ENCODE results near the gene TRPV3.
"Not testable (repeated sequence)": the region's sequence is repeated elsewhere in the genome, so short reads cannot be mapped to it uniquely, and the experiment has no call there.

The TRPV3 gene

GRCh38 chr17:3573246-3574100, 15.9 kb upstream of the TRPV3 start:
- no peak for DNase-seq

DNA sequence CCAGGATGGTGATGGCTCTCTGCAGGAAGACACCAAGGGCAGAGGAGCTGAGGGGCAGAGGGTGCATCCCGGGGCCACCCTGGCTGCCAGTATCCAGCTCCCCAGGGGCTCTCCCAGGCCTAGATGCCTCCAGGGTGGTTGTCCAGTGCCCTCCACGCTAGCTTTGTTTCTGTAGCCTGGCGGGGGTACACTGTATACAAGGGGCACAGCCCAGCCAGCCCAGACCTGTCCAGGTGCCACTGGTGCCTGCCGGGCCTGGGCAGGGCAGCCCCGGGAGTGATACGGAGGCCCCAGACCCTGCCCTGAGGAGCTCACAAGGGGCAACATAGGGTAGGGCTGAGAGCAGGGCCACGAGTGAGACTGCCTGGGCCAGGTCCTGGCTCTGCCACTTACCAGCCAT, 14.6 kb upstream of the TRPV3 start:
- no peak for DNase-seq

DNA sequence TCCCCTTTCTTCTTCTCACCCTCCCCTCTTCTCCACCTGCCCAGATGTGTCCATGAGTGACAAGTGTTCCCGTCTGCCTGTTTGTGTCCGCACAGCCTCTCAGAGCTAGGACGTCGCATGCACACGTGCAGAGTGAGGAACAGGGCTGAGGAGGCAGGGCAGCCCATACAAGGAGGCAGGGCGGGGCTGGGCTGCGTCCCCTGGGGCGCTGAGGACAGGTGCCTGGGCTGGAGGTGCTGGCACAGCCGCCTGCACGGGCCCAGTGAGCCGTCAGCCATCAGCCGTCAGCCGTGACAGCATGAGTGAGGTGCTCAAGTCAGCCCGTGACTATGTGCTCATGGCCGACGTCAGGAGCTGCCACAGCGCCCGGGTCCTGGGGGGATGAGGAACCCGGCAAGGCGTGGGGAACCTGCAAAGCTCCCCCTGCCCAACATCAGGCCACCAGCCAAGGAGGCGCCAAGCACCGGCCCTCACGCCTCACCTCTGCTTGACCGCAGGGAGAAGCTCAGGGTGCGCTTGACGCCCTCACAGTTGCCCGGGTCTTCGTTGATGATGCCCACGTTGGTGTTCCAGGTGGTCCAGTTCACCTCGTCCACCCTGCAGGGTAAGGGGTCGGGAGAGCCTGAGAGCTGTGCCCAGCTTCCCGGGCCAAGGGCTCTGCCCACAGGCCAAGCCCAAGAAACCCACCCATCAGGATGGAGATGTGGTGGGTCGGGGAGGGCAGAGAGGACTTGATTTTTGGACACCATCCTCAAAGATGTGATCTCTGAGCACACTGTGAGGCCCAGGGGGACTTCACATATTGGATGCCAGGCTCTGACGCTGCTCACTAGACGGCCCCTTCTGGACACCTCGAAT, 13.7 kb upstream of the TRPV3 start:
- DNase-seq, result no peak

- no peak for DNase-seq
Measured at GRCh38 chr17:3569534-3570137, 12.0 kb upstream of the TRPV3 start.

GRCh38 chr17:3566551-3566950, 8.9 kb upstream of the TRPV3 start:
- no peak for DNase-seq

- DNase-seq, result no peak
Measured at GRCh38 chr17:3565143-3565542, 7.5 kb upstream of the TRPV3 start.

DNA sequence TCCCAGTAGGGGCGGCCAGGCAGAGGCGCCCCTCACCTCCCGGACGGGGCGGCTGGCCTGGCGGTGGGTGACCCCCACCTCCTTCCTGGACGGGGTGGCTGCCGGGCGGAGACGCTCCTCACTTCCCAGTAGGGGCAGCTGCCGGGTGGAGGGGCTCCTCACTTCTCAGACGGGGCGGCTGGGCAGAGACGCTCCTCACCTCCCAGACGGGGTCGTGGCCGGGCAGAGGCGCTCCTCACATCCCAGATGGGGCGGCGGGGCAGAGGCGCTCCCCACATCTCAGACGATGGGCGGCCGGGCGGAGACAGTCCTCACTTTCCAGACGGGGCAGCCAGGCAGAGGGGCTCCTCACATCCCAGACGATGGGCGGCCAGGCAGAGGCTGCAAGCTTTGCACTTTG, 6.6 kb upstream of the TRPV3 start:
- DNase-seq, result not testable (repeated sequence)

DNA sequence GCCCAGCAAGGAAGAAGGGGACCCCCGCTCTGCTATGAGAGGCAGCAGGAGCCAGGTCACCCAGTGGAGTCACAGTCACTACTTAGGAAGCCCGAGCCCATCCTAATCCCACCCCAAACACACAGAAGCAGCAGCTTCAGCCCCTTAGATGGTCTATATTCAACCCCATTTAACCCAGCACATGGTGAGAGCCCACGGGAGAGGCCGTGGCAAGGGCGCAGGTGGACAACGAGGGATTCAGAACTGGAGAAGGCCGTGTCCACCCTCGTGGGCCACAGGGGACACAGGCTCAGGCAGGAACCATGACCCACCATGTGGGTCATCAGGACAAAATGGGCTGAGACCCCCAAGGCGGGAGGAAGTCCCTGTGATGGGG, 1.6 kb upstream of the TRPV3 start:
- no peak for DNase-seq

DNA sequence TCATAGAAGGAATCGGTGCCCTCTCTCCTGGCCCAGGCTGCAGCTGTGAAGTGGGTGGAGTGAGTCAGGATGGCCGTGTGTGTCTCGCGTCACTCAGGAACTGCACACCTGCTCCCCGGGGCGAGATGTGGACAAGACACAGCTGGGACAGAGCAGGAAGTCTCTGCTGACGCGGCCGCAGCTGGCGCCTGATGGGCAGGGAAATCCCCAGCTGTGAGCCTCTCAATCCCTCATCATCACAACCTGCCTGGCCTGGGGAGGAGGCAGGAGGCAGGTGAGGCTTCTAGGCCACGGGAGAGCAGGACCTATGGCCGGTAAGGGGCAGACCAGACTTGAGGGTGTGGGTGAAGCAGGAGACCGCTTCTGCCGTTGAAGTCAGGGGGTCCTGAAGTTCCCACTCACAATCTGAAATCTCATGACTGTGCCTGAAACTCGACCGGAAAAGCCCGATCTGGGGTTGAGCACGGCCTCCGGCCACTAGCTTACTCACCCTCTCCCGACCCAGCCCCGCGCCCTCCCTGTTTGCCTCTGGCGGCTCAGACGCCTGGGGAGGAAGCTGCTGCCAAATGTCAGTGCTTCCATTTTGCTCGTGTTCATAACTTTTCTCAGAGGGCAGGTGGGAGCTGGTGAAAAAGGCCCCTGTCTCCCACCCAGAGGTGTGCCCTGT, 1.1 kb upstream of the TRPV3 start:
- DNase-seq, result peak; percentile 56

- no peak for DNase-seq
Measured at GRCh38 chr17:3556916-3557767, 470 bp downstream of the TRPV3 start.

DNA sequence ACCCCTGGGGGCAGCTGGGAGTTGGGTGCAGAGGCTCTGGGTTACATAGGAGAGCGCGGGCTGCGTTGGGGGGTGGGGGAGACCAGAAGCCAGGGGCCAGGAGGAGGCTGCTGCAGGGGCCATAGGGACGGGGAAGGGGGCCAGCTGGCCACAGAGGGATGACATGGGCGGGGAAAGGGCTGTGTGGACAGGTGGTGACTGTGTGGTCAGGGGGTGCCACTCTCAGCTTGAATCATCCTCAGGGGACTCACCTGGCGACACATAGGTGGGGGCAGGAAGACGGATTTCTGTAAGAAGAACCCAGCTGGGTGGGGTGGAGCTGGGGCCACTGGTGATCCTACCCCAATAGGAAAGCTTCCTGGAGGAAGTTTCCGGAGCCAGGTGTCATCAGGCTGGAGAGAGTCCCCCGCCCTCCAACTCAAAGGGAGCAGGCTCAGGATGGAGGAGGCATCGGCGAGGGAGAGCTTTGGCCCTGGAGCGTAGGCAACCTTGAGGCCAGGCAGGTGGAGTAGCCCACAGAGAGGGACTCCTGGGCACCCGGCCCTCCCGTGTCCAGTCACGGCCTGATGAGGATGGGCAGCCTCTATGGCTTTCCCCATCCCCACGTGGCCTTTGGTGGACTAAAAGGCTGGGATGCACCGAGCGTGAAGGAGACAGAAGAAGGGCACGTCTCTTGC, 1.2 kb downstream of the TRPV3 start:
- no peak for DNase-seq

DNA sequence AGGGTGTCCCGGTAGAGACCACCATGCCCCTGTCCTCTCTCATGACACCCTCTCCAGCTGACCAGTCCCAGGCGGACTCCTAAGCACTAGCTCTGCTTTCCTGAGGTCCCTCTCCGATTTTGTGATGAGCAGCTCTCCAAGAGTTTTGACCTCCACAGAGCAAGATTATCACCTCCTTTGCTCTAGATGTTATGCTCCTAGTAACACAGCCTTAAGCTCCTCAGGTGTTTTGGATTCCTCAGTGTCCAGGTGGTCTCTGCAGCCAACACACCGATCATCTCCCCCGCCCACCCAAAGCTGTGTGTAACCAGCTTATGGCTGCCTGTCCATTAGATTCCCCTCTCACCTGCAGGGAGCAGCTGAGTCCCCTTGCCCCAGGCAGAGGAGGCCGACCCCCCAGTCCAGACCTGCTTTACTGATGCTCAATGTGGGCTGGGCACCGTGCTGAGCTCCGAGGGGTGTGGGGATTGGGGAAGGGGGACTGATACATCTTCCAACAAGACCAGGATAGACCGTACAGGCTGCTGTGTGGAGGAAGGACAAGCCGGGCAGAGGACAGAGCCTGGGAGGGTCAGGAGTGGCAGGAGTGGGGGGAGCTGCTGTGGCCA, 2.3 kb downstream of the TRPV3 start:
- no peak for DNase-seq

DNA sequence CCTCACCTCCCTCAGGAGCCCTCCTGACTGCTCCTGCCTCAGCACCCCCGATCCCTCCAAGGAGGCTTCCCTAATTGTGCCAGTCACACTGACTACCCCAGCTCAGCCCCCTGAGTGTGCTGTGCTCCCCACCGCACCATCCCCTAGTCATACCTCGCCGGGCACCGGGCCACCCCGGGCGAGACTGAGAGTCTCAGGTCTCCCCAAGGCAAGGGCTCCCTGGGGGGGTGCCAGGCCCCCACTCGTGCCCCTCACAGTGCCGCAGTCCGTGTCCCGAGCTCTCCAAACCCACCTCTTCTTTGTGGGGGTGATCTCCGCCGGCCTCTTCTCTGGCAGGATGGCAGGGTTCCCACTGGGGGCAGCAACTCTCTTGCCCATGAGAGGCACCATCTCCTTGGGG, 3.2 kb downstream of the TRPV3 start:
- DNase-seq, result no peak

DNA sequence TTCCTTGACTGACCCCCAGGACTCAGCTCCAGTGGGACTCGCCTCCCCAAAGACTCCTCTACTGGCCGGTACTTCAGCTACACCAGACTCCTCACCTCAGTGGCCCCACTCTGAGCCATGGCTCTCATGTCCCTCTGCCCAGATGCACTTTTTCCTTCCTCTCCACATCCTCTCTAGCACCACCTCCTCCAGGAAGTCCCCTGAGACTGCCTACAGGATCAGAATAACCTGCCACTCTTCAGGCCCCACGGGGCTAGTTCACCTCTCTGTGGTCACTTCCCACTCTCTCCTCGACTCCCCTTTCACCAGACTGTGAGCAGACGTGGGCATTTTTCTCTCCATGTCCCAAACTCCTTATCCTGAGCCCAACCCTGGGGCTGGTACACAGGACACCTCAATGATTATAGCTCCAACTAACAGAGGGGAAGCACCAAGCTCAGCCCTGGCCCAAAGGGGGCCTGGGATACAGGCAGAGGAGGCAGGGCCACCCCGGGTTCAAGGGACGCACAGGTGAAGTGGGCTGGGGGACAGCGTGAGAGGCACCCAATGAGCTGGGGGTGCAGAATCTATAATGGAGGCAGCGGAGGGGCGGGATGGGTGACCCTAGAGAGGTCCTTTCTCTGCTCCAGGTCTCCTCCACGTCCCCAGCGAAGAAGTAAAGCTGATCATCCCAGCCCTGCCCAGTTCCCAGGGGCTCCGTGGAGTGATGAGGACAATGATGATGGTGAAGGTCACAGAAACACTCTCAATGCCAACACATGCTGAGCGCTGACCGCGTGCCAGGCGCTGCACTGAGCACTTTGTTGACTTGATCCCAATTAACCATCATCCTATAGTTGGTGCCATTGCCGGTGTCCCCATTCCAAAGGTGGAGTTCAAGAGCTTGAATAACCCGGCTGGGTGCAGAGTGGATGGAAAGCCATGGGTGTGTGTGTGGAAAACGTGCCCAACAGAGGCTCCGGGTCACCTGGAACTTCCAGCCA, 3.9 kb downstream of the TRPV3 start:
- no peak for DNase-seq

GRCh38 chr17:3552916-3553315, 4.7 kb downstream of the TRPV3 start:
- DNase-seq, result no peak

DNA sequence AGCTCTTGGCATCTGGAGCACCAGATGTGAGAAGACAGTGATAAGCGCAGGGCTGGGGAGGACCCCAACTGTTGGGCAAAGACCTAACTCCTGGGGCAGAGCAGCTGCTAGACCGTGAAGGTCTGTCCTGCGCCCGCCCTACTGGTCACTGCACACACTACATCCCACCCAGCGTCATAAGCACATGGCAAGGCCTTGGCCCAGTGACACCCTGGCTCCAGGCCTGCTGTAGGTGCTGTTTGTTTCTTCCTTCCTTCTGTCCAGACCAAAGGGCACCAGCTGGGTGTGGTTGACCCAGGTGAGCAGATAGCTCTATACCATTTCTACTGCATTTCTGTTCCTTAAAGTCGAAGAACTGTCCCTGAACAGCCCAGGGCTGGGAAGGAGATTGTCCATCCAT, 6.4 kb downstream of the TRPV3 start:
- DNase-seq, result no peak

DNA sequence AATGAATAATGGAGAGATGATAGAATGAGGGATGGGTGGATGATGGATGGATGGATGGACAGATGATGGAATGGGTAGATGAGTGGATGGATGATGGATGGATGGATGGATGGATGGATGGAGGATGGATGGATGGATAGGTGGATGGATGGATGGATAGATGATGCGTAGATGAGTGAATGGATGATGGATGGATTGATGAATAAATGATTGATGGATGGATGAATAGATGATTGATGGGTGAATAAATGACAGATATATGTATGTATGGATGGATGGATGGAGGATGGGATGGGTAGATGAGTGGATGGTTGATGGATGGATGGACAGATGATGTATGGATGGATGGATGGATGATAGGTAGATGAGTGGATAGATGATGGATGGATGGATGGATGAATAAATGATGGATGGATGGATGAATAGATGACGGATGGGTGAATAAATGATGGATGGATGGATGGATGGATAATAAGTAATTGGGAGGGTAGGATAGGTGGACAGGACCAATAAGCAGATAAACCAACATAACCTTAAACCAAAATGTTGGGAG, 7.9 kb downstream of the TRPV3 start:
- DNase-seq, result no peak

DNA sequence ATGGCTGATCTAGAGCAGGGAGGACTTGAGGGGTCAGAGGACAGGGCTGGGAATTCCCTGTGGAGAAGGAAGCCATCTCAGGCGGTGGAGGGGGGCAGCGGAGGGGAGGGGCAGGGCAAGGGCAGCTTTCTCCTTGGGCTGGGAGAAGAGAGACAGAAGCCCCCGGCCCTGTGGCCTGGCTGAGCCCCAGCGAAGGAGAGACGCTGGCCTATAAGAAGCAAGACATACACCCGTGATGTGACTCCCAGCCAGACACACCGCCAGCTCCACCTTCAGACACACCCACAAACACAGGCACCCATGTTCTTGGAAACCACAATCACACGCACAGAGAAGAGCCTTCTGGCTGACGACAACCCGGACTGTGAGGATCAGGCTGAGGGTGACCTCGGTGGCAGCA, 10.0 kb downstream of the TRPV3 start:
- DNase-seq, result no peak

DNA sequence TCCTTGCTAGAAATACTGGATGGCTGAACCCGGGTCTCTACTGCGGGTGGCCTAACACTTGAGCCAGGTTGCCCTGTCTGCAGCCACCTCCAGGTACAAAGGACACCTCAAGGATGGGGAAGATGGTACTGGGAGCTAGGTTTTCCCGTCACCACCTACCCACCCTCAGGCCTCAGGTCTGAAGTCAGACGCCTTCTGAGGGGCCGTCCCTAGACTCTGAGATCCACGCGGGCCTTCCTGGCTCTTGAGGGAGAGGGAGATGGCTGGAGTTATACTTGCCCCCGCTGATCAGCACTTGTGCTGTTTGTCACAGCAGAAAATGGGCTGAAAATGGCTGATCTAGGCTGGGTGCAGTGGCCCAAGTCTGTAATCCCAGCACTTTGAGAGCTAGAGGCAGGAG, 10.6 kb downstream of the TRPV3 start:
- DNase-seq, result no peak

DNA sequence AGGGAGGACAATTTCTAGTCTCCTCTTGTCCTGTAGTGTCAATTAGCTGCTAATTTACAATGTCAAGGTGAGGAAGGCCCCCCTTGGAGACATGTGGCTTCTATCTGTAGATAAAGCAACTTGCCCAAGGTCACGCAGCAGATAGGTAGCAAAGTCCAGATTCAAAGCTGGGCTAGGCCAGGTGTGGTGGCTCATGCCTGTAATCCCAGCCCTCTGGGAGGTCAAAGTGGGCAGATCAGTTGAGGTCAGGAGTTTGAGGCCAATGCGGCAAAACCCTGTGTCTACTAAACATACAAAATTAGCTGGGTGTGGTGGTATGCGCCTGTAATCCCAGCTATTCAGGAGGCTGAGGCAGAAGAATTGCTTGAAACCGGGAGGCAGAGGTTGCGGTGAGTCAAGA, 11.1 kb downstream of the TRPV3 start:
- DNase-seq, result no peak
